Measurements from ENCODE around the gene SLC27A1.
"Not testable (repeated sequence)": the region's sequence is repeated elsewhere in the genome, so short reads cannot be mapped to it uniquely, and the experiment has no call there.

Gene SLC27A1

DNA sequence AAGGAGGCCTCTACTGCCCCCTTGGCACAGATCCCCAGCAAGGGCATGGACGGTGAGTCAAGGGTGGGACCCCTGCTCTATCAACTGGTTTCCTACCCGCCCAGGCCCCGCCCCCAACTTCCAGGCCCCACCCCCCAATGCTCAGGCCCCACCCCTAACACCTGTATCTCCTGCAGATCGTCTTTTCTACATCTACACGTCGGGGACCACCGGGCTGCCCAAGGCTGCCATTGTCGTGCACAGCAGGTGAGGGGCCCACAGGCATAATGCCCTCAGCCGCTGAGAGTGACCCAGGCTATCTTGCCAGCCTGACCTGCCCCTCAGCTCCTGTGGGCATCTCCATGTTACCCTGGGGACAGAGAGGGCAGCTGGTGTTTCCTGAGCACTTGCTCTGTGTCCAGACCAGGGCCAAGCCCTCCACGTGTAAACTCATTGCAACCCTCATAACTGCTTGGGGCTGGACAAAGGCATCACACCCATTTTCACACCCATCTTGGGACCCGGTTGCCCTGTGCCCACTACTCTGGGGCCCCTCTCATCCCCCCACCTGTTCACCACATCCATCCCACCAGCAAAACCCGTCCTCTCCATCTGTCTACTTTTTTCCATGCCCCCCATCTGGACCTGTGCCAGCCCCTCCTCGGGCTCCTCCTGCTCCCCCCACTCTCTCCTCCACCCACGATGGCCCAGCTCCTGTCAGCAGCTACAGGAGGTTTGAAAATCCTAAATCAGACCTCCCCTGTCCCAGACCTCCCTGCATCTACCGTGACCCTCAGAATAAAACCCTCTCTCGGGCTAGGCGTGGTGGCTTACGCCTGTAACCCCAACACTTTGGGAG is 17.2 kb downstream of the SLC27A1 start:
- DNase-seq = no peak

DNA sequence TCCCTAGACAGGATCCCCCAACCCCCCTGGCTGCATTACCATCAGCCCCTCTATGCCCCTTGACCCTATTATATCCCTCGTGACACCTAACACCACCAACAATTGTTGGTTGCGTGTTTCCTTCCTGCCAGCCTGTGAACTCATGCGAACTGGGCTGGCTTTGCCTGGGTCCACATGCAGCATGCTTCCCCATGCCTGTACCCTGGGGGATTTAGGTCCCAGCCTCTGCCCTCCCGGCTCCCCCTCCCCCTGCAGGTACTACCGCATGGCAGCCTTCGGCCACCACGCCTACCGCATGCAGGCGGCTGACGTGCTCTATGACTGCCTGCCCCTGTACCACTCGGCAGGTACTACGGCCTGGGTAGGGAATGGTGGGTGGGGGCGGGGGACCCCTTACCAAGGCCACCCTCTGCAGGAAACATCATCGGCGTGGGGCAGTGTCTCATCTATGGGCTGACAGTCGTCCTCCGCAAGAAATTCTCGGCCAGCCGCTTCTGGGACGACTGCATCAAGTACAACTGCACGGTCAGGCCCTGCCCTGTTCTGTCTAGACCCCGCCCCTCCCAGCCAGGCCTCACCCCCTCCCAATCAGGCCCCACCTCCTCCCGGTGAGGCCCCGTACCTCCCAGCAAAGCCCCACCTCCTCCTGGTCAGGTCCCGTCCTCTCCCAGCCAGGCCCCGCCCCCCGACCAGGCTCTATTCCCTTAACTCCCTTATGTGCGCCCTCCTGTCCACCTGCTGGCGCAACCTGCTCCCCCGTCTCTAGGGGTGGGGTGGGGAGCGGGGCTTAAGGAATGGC is 18.5 kb downstream of the SLC27A1 start:
- DNase-seq = peak; percentile 86 to 89

DNA sequence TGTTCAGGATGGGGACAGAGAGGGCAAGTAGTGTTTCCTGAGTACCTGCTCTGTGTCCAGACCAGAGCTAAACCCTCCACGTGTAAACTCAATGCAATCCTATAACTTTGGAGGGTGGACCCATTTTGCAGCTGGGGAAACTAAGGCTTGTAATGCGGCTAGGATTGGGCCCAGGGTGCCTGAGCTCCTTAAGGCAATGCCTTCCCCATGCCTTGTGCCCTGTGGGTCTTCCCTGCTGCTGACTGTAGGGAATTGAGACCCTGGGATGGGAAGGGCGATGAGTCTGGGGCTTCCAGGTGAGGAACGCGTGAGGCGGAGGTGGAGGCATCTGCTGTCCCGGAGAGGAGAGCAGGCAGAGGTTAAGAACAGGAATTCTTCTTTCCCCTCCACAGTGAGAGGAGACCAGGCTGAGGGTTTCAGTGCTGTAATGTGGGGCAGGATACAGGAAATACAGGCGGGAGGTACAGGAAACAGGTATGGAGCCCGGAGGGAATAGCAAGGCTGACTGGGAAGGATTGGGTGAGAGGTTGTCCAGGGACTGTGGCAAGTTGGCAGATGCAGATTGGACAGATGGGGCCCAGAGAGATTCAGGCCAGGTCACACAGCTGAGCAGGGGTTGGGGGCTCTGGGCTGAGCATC is 19.2 kb downstream of the SLC27A1 start:
- no peak for DNase-seq

DNA sequence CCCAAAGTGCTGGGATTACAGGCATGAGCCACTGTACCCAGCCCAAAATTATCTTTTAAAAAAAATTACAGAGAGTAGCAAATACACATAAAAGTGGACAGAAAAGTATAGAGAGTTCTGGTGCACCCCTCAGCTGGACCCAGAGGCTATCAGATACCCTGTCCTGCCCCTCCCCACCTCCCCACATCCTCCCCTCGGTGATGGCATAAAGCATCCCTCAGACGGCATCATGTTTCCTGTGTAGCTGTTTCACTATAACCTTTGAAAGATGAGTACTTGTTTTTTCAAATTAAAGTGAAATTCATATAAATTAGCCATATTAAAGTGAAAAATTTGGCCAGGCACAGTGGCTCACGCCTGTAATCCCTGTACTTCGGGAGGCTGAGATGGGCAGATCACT is 20.1 kb downstream of the SLC27A1 start:
- no peak for DNase-seq

DNA sequence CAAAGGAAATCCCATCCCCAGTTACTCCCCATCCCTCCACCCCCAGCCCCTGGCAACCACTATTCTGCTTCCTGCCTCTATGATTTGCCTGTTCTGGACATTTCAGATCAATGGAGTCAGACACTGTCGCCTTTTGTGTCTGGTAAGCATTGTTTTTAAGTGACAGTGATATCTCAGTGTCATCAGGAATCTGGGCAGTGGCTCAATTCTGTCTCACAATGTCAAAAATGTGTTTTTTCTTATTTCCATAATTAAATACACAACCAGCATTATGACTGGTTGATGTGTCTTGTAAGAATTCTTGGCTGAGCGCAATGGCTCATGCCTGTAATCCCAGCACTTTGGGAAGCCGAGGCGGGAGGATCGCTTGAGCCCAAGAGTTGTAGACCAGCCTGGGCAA is 21.0 kb downstream of the SLC27A1 start:
- DNase-seq = no peak

DNA sequence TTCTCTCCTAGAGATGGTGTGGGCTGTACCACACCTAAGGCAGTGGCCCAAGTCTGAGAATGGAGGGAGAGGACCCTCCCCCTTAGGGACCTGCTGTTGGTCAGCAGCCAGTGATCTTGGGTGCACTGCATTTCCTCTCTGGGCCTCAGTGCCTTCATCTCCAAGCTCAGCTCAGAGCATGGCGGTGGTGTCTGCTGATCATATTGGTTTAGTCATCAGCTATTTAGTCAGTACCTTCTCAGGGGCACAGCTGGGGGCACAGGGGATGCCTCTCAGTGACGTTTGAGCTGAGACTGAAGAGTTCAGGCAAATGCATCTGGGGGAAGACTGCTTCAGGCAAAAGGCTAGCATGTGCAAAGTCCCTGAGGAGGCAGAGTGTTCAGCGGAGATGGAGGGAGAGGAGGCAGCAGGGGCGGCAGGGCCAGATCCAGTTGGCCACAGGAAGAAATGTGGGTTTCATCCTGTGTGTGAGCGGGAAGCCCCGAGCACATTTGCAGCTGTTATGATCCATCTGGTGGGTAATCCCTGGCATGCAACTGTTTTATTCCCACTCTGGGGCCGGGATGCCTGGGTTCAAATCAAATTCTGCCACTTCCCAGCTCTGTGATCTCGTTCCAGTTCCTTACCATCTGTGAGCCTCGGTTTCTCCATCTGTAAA is 25.4 kb downstream of the SLC27A1 start:
- no peak for DNase-seq

DNA sequence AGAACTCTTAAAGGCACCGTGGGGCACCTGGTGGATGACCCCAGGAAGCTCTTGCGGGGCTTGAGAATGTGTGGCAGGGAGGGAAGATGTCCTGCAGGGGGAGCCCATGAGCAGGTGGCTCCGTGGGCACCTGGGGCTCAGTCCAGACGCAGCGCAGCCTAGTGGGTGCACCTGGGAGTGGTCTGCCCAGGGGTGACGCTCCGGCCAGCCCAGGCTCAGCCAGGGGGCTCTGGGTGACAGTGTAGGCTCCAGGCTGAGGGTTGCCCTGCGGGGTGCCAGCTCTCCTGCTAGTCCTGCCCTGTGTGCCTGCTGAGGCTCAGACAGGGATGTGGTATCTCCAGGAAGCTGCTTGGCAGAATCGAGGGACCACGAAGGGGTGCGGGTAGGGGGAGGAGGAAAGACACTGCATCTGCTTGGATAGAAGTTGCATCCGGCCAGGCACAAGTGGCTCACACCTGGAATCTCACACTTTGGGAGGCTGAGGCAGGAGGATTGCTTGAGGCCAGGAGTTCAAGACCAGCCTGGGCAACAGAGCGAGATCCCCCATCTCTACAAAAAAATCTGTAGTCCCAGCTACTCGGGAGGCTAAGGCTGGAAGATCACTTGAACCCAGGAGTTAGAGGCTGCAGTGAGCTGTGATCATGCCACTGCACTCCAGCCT is 26.1 kb downstream of the SLC27A1 start:
- DNase-seq = peak; percentile 91

DNA sequence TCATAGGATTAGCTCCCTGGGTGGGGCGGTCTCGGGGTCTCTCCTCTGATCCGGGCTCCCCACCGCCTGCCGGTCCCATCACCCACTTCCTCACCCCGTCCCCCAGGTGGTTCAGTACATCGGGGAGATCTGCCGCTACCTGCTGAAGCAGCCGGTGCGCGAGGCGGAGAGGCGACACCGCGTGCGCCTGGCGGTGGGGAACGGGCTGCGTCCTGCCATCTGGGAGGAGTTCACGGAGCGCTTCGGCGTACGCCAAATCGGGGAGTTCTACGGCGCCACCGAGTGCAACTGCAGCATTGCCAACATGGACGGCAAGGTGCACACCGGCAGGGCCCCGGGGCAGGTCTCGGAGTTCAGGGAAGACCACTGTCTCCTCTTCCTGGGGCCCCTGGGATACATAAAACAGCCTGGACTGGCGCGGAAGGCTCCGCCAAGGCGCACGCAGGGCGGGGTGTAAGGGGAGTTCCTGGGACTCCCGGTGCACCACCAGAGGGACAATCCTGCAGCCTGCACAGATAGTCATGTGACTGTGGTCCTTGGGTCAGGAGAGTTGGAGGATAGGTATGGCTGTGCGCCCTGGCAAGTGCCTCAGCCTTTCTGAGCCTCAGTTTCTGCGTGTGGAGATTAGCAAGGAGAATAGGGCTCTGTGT is 26.9 kb downstream of the SLC27A1 start:
- no peak for DNase-seq

DNA sequence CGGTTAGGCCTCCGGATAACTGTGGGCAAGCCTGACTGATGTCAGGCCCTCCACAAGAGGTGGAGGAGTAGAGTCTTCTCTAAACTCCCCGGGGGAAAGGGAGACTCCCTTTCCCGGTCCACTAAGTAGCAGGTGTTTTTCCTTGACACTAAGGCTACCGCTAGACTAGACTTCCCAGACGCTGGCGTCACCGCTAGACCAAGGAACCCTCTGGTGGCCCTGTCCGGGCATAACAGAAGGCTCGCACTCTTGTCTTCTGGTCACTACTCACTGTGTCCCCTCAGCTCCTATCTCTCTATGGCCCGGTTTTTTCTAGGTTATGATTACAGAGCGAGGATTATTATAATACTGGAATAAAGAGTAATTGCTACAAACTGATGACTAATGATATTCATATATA is 28.7 kb downstream of the SLC27A1 start:
- not testable (repeated sequence) for DNase-seq

DNA sequence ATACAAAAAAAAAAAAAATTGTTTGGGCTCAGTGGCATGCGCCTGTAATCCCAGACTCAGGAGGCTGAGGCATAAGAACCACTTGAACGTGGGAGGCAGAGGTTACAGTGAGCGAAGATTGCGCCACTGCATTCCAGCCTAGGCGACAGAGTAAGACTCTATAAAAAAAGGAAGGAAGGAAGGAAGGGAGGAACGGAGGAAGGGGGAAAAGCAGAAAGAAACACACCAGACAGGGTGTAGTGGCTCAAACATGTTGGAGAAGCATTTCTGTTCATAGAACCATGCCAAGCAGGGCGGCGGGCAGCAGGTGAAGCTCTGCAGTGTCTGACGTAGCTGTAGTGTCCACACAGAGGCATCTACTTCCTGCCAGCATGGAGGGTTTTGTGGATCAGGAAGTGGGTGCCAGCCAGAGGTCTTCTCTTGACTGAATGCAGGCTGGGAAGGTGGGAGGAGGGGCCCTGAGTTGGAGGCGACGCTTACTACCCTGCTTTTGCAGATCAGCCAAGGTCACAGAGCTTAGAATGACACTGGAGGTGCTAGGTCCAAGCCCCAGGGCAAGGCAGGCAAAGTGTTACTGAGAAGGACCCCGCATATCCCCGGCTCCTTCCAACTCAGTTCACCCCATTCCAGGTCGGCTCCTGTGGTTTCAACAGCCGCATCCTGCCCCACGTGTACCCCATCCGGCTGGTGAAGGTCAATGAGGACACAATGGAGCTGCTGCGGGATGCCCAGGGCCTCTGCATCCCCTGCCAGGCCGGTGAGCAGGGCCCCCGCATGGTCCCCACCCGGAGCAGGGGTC is 29.5 kb downstream of the SLC27A1 start:
- no peak for DNase-seq

DNA sequence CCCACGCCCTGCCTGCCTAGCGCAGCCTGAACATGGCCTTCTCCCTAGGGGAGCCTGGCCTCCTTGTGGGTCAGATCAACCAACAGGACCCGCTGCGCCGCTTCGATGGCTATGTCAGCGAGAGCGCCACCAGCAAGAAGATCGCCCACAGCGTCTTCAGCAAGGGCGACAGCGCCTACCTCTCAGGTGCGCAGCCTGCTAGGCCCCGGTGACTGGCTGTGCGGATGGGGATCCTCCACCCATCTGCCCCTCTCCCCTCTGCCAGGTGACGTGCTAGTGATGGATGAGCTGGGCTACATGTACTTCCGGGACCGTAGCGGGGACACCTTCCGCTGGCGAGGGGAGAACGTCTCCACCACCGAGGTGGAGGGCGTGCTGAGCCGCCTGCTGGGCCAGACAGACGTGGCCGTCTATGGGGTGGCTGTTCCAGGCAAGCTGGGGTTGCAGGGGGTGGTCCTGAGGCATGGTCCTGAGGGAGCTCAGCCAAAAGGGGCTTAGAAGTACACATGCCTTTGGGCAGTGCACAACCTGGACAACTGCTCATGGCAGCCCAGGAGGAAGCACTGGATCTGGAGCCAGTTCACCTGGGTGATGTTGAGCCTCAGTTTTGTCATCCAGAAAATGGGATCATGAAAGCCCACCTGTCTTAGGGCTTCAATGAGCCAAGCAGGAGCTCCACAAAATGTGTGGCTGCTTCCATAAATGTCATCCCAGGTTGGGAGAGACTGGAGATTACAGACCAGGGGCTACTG is 30.3 kb downstream of the SLC27A1 start:
- no peak for DNase-seq

DNA sequence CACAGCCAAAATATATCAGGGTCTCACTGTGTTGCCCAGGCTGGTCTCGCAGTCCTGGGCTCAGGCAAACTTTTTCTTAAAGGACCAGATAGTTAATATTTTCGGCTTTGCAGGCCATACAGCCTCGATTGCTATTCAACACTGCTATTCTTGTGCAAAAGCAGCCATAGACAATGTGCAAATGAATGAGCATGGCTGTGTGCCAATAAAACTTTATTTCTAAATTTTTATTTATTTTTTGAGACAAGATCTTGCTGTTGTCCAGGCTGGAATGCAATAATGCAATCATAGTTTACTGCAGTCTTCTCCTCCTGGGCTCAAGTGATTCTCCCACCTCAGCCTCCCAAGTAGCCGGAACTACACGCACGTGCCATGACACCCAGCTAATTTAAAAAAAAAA is 32.9 kb downstream of the SLC27A1 start:
- DNase-seq = no peak

DNA sequence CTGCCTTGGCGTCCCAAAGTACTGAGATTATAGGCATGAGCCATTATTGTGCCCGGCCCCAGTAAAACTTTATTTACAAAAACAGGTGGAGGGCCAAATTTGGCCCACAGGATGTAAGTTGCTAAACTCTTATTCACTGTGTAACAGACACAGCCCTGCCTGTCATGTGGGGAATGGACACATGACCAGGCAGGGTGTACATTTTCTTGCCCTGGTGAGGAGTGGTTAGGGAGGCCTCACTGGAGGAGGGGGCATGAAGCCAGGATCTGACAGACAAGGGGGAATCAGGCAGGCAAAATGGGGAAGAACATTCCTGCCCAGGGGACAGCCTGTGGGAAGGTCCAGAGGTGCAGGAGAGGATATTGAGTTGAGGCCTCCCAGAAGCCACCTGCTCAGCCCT is 33.7 kb downstream of the SLC27A1 start:
- no peak for DNase-seq

DNA sequence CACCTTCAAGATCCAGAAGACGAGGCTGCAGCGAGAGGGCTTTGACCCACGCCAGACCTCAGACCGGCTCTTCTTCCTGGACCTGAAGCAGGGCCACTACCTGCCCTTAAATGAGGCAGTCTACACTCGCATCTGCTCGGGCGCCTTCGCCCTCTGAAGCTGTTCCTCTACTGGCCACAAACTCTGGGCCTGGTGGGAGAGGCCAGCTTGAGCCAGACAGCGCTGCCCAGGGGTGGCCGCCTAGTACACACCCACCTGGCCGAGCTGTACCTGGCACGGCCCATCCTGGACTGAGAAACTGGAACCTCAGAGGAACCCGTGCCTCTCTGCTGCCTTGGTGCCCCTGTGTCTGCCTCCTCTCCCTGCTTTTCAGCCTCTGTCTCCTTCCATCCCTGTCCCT is 34.1 kb downstream of the SLC27A1 start:
- no peak for DNase-seq

DNA sequence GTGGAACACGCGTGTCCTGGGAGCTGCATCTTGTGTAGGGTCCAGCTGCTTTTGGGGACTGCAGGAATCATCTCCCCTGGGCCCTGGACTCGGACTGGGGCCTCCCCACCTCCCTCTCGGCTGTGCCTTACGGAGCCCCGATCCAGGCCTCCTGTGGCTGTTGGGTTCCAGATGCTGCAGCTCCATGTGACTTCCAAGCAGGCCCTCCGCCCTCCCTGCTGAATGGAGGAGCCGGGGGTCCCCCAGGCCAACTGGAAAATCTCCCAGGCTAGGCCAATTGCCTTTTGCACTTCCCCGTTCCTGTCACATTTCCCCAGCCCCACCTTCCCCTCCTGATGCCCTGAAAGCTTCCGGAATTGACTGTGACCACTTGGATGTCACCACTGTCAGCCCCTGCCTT is 34.9 kb downstream of the SLC27A1 start:
- no peak for DNase-seq

DNA sequence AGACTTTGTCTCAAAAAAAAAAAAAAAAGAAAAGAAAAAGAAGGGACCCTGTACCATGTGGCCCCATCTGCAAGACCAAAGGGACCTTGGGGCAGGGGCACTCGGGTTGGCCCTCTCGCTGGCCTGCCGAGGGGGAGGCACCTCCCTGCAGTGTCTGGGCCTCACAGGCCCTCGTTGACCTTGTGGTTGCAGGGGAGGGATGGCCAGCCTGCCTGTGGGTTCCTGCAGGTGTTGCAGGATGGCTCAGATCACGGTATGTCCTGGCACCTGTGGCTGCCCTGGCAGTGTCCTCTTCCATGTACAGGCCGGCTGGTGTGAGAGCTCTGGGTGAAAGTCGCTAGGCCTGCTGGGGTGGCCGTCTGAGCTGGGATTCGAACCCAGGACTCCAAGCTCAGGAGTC is 36.4 kb downstream of the SLC27A1 start:
- DNase-seq = no peak

DNA sequence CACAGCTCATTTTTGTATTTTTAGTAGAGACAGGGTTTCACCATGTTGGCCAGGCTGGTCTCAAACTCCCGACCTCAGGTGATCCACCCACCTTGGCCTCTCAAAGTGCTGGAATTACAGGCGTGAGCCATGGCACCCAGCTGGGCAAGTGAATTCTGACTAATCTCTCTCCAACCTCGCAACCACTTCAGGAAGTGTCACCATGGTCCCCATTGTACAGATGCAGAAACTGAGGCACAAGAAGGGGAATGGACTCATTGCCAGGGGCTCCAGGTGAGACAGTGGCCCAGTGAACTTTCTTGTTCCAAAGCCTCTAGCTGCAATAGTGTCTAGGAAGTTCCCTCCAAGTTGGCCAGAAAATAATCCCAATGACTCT is 38.2 kb downstream of the SLC27A1 start:
- not testable (repeated sequence) for DNase-seq

DNA sequence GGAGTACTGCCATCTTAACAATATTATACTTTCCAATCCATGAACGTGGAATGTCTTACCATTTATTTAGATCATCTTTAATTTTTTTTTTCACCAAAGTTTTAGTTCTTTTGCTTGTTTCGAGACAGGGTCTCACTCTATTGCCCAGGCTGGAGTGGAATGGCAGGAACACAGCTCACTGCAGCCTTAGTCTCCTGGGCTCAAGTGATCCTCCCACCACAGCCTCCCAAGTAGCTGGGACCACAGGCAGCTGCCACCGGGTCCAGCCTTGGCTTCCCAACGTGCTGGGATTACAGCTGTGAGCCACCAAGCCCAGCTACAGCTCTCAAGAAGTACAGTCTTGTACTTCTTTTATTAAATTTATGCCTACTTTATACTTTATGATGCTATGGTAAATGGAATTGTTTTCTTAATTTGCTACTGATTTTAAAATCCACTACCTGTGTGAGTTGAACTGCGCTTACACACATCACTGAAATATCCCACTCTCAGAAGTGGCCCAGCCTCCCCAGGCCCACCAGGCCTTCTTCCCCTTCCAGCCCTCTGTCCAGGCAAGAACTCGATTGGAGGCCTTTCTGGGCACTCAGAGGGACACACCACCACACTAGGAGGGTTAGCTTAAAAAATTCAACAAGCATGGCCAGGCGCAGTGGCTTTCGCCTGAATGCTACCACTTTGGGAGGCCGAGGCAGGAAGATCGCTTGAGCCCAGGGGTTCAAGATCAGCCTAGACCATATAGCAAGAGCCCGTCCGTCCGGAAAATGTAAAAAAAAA is 40.1 kb downstream of the SLC27A1 start:
- no peak for DNase-seq

DNA sequence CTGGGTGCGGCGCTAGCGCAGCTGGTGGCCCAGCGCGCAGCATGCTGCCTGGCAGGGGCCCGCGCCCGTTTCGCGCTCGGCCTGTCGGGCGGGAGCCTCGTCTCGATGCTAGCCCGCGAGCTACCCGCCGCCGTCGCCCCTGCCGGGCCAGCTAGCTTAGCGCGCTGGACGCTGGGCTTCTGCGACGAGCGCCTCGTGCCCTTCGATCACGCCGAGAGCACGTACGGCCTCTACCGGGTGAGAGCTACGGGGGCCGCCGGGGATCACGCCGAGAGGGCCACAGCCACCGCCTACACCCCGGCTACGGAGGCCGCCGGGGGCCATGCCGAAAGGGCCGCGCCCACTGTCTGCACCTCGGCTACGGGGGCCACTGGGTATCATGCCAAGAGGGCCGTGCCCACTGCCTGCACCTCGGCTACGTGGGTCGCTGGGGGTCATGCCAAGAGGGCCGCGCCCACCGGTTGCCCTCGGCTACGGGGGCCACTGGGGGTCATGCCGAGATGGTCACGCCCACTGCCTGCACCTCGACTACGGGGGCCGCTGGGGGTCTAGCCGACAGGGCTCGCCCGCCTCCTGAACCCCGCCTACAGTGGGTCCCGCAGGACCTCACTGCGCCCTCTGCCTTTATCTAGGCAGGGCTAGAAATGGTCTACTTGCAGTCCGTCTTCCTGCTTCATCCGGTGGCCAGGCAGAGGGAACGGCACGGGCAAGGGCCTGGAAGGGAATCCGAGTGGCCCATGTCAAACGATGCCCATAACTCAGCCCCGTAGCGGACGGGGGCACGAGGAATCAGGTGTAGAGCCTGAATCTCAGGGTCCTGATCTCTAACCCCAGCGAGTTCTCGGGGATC is 41.6 kb downstream of the SLC27A1 start:
- peak; percentile 87 to 91 for DNase-seq
